H9 (cell line): ENCODE data around the gene TLE4. TPM values are rescaled to one million over a fixed set of nuclear protein-coding genes. Genes with fewer than 3 reads are reported as not detected.

Experiments used
- DNase-seq: peaks from one replicate; pipeline ENCODE4 v3.0.0-alpha.2; 2017
- H2AFZ ChIP-seq: one replicate; pipeline ENCODE4 v1.6.1; 2013; ENCODE audit warnings: mild to moderate bottlenecking, low read length, control low read depth, moderate library complexity
- H2AK5ac ChIP-seq: 2 replicates; pipeline ENCODE4 v1.6.1; 2013; ENCODE audit warnings: low read length, control low read depth, mixed read lengths; ENCODE audit not compliant: insufficient read length
- H2BK120ac ChIP-seq: one replicate; pipeline ENCODE4 v1.6.1; 2013; ENCODE audit warnings: low read depth, mild to moderate bottlenecking, low read length, control low read depth, inconsistent platforms; ENCODE audit not compliant: poor library complexity, severe bottlenecking
- H2BK12ac ChIP-seq: 2 replicates; pipeline ENCODE4 v1.6.1; 2013; ENCODE audit warnings: low read length, control low read depth, mixed read lengths, low read depth; ENCODE audit not compliant: insufficient read length
- H2BK15ac ChIP-seq: 2 replicates; pipeline ENCODE4 v1.6.1; 2013; ENCODE audit warnings: low read depth, low read length, control low read depth
- H2BK20ac ChIP-seq: one replicate; pipeline ENCODE4 v1.6.1; 2013; ENCODE audit warnings: low read depth, mild to moderate bottlenecking, low read length, control low read depth, inconsistent platforms; ENCODE audit not compliant: poor library complexity, severe bottlenecking
- H2BK5ac ChIP-seq: 2 replicates; pipeline ENCODE4 v1.6.1; 2013; ENCODE audit warnings: low read length, control low read depth, mixed read lengths; ENCODE audit not compliant: insufficient read length
- H3K14ac ChIP-seq: 2 replicates; pipeline ENCODE4 v1.6.1; 2013; ENCODE audit warnings: low read length, control low read depth; ENCODE audit not compliant: insufficient read depth
- H3K18ac ChIP-seq: 2 replicates; pipeline ENCODE4 v1.6.1; 2013; ENCODE audit warnings: low read depth, mild to moderate bottlenecking, mixed read lengths, low read length, control low read depth; ENCODE audit not compliant: insufficient read length
- H3K23ac ChIP-seq: 2 replicates; pipeline ENCODE4 v1.6.1; 2013; ENCODE audit warnings: low read length, control low read depth, mixed read lengths, low read depth; ENCODE audit not compliant: insufficient read length
- H3K23me2 ChIP-seq: 2 replicates; pipeline ENCODE4 v1.6.1; 2013; ENCODE audit warnings: low read depth, mild to moderate bottlenecking, mixed read lengths, low read length, control low read depth; ENCODE audit not compliant: insufficient read length, poor library complexity, severe bottlenecking
- H3K27ac ChIP-seq: 2 replicates; pipeline ENCODE4 v1.5.1; 2013; ENCODE audit warnings: low read length, control low read depth, mixed read lengths, low read depth; ENCODE audit not compliant: insufficient read length
- H3K27me3 ChIP-seq: 2 replicates; pipeline ENCODE4 v1.6.1; 2013; ENCODE audit warnings: low read length, control low read depth, inconsistent platforms; ENCODE audit not compliant: insufficient read depth
- H3K4ac ChIP-seq: 2 replicates; pipeline ENCODE4 v1.6.1; 2013; ENCODE audit warnings: low read depth, mild to moderate bottlenecking, control low read depth, inconsistent platforms, low read length, moderate library complexity
- H3K4me1 ChIP-seq: 2 replicates; pipeline ENCODE4 v1.6.1; 2013; ENCODE audit warnings: low read length, control low read depth, inconsistent platforms; ENCODE audit not compliant: insufficient read depth
- H3K4me2 ChIP-seq: 2 replicates; pipeline ENCODE4 v1.6.1; 2013; ENCODE audit warnings: low read length, control low read depth, mixed read lengths; ENCODE audit not compliant: insufficient read length, insufficient read depth
- H3K56ac ChIP-seq: 2 replicates; pipeline ENCODE4 v1.6.1; 2013; ENCODE audit warnings: low read depth, mild to moderate bottlenecking, mixed read lengths, low read length, control low read depth; ENCODE audit not compliant: insufficient read length
- H3K79me1 ChIP-seq: 2 replicates; pipeline ENCODE4 v1.6.1; 2013; ENCODE audit warnings: low read depth, mild to moderate bottlenecking, moderate library complexity, low read length, control low read depth, inconsistent platforms; ENCODE audit not compliant: insufficient read depth, poor library complexity, severe bottlenecking
- H3K79me2 ChIP-seq: 2 replicates; pipeline ENCODE4 v1.6.1; 2013; ENCODE audit warnings: low read length, control low read depth, inconsistent platforms; ENCODE audit not compliant: insufficient read depth
- H3K9ac ChIP-seq: 2 replicates; pipeline ENCODE4 v1.6.1; 2013; ENCODE audit warnings: low read length, control low read depth, mixed read lengths; ENCODE audit not compliant: insufficient read length; ENCODE audit errors: extremely low read depth
- H3K9me3 ChIP-seq: one replicate; pipeline ENCODE4 v1.6.1; 2013; ENCODE audit warnings: low read depth, low read length, inconsistent platforms; ENCODE audit not compliant: control insufficient read depth
- H3T11ph ChIP-seq: one replicate; pipeline ENCODE4 v1.6.1; 2013; ENCODE audit warnings: mild to moderate bottlenecking, low read length, control low read depth, inconsistent platforms
- H4K20me1 ChIP-seq: one replicate; pipeline ENCODE4 v1.6.1; 2013; ENCODE audit not compliant: control insufficient read depth, insufficient read length, insufficient read depth
- H4K5ac ChIP-seq: 2 replicates; pipeline ENCODE4 v1.6.1; 2013; ENCODE audit warnings: low read depth, mild to moderate bottlenecking, mixed read lengths, low read length, control low read depth; ENCODE audit not compliant: insufficient read length
- H4K8ac ChIP-seq: replicated peaks from 2 replicates; pipeline ENCODE4 v1.6.1; 2013; ENCODE audit warnings: low read length, control low read depth, mixed read lengths, low read depth; ENCODE audit not compliant: insufficient read length
- H4K91ac ChIP-seq: 2 replicates; pipeline ENCODE4 v1.6.1; 2013; ENCODE audit warnings: low read depth, mild to moderate bottlenecking, moderate library complexity, mixed read lengths, low read length, control low read depth; ENCODE audit not compliant: insufficient read length
- H3K27ac Mint-ChIP-seq, 3 experiments: 2 replicates in 2 of 3; 3 replicates in 1 of 3; pipeline ENCODE4 v1.8.0; 2020 to 2021; ENCODE audit warnings: mixed read lengths in 3 of 3, mild to moderate bottlenecking in 1 of 3, moderate library complexity in 1 of 3
- H3K27me3 Mint-ChIP-seq: 2 replicates; pipeline ENCODE4 v1.8.0; 2021; ENCODE audit warnings: low read depth, mild to moderate bottlenecking, moderate library complexity, mixed read lengths
- H3K36me3 Mint-ChIP-seq, 3 experiments: 2 replicates in 2 of 3; 3 replicates in 1 of 3; pipeline ENCODE4 v1.8.0; 2020 to 2021; ENCODE audit warnings: low read depth in 3 of 3, mixed read lengths in 3 of 3; ENCODE audit not compliant: insufficient read depth in 1 of 3
- H3K4me1 Mint-ChIP-seq, 2 experiments: 2 replicates each; pipeline ENCODE4 v1.8.0; 2020; ENCODE audit warnings: mixed read lengths in 2 of 2
- H3K4me3 Mint-ChIP-seq, 2 experiments: 2 replicates in 1 of 2; 3 replicates in 1 of 2; pipeline ENCODE4 v1.8.0; 2020 to 2021; ENCODE audit warnings: mild to moderate bottlenecking in 2 of 2, mixed read lengths in 2 of 2, moderate library complexity in 1 of 2
- H3K9me3 Mint-ChIP-seq, 2 experiments: 2 replicates in 1 of 2; 3 replicates in 1 of 2; pipeline ENCODE4 v1.8.0; 2020; ENCODE audit warnings: mild to moderate bottlenecking in 2 of 2, mixed read lengths in 2 of 2, moderate library complexity in 1 of 2
- CTCF ChIP-seq: fragments of 200-600 bp; sonication (generic); conservative IDR thresholded peaks from 3 replicates; pipeline ENCODE4 v1.8.0; 2021; ENCODE audit warnings: antibody characterized with exemption, mild to moderate bottlenecking
- WGBS: extraction: QIAGEN DNeasy Blood & Tissue Kit; methylation state at CpG from one replicate; pipeline ENCODE4 v1.1.7; 2013; ENCODE audit warnings: missing lambda C conversion rate, low lambda C conversion rate, mixed read lengths; ENCODE audit not compliant: insufficient read length; ENCODE audit errors: extremely low coverage; 5-methylcytosine and 5-hydroxymethylcytosine counted together
- total RNA-seq: library from RNA; stranded (reverse); gene quantifications from 2 replicates; pipeline ENCODE4 v1.2.1, GENCODE V29; 2021

Gene TLE4
- total RNA-seq, 1 experiment from 2014 or later = 35.1 TPM

DNA sequence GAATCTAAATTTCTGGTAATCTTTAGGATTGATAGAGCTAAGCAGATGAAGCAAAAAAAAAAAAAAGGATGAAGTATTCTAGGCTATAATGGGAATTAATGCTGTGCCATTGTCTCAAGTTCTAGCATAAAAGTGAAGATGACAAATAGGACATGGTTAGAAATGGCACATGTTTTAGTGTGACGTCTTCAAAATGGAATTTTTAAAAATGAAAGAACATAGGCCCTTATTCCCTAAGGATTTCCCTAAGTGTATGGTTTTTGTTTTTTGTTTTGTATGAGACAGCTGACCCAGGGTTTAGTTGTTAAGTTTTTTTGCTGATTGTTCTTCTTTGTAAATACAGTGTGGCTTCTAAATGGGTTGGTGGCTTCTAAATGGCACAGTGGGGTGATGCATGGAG, 7.1 kb downstream of the TLE4 start:
- Mint-ChIP-seq H3K27ac (no peak overlapping the region), H3K4me1 (peaks cover 38 to 68% of the 10 kb centered on the region in 2 experiments), H3K27me3 (no peaks in the 10 kb centered on the region), H3K9me3 (no peaks in the 10 kb centered on the region), H3K4me3 (no peak overlapping the region), H3K36me3 (peaks cover 6 to 42% (median 27%) of the 10 kb centered on the region in 3 experiments)
- Histone ChIP-seq H3K4ac (no peak overlapping the region), H2AK5ac (no peak overlapping the region), H3K14ac (no peak overlapping the region), H3K18ac (no peak overlapping the region), H3K27me3 (no peaks in the 10 kb centered on the region), H3K9ac (no peak overlapping the region), H3K79me1 (peaks cover 2% of the 10 kb centered on the region), H4K91ac (no peak overlapping the region), H3K4me1 (peaks cover 5% of the 10 kb centered on the region; the same call in 1 of the 2 replicates), H3K56ac (no peak overlapping the region), H3K9me3 (no peaks in the 10 kb centered on the region), H3K23ac (no peak overlapping the region), H3K79me2 (no peaks in the 10 kb centered on the region), H3T11ph (no peak overlapping the region), H4K8ac (no peak overlapping the region), H2AFZ (no peak overlapping the region), H4K20me1 (no peaks in the 10 kb centered on the region), H3K23me2 (peaks cover 4% of the 10 kb centered on the region), H2BK15ac (no peak overlapping the region), H2BK5ac (no peak overlapping the region), H3K27ac (no peak overlapping the region), H4K5ac (no peak overlapping the region), H2BK20ac (no peak overlapping the region), H2BK120ac (no peak overlapping the region), H3K4me2 (no peak overlapping the region), H2BK12ac (no peak overlapping the region)
- DNase-seq = no peak
- no CpG with 5 or more reads among the region's 1 CpG for WGBS
- no peak for TF ChIP-seq CTCF
